HFFc6 (cell line): ENCODE results near the gene ADRM1. TPM values are rescaled to one million over a fixed set of nuclear protein-coding genes. Genes with fewer than 3 reads are reported as not detected.

ENCODE experiments used
- DNase-seq: peaks from one replicate; pipeline ENCODE4 v3.0.0-alpha.2; 2018
- H3K27ac Mint-ChIP-seq: 2 replicates; pipeline ENCODE4 v1.8.0; 2020; ENCODE audit warnings: mild to moderate bottlenecking, mixed read lengths
- H3K27me3 Mint-ChIP-seq: 2 replicates; pipeline ENCODE4 v1.8.0; 2021; ENCODE audit warnings: mild to moderate bottlenecking, moderate library complexity, mixed read lengths; ENCODE audit not compliant: insufficient read depth
- H3K36me3 Mint-ChIP-seq: 2 replicates; pipeline ENCODE4 v1.8.0; 2021; ENCODE audit warnings: low read depth, mixed read lengths
- H3K4me1 Mint-ChIP-seq: 2 replicates; pipeline ENCODE4 v1.8.0; 2020; ENCODE audit warnings: low read depth, mixed read lengths
- H3K4me3 Mint-ChIP-seq: 2 replicates; pipeline ENCODE4 v1.8.0; 2020; ENCODE audit warnings: mild to moderate bottlenecking, moderate library complexity, mixed read lengths
- H3K9me3 Mint-ChIP-seq: 2 replicates; pipeline ENCODE4 v1.8.0; 2020; ENCODE audit warnings: mild to moderate bottlenecking, mixed read lengths
- total RNA-seq, 6 experiments: library from RNA; stranded (reverse); fragmentation: NEBNext Ultra II Directional; extraction: Animal tissue kit (Norgen Biotek cat#: 25700); gene quantifications; 2 replicates in 1 of 6; 3 replicates in 5 of 6; pipeline ENCODE4 v1.2.3, GENCODE V29; 2021
- TF ChIP-seq, protein P1 (sequence below): fragments of 200-600 bp; sonication (generic); IDR thresholded peaks from 2 replicates; pipeline ENCODE4 v1.5.0; 2021; ENCODE audit warnings: antibody characterized with exemption, mild to moderate bottlenecking

Gene ADRM1
- total RNA-seq, 6 experiments from 2014 or later, result 126 to 133 (median 129) TPM

DNA sequence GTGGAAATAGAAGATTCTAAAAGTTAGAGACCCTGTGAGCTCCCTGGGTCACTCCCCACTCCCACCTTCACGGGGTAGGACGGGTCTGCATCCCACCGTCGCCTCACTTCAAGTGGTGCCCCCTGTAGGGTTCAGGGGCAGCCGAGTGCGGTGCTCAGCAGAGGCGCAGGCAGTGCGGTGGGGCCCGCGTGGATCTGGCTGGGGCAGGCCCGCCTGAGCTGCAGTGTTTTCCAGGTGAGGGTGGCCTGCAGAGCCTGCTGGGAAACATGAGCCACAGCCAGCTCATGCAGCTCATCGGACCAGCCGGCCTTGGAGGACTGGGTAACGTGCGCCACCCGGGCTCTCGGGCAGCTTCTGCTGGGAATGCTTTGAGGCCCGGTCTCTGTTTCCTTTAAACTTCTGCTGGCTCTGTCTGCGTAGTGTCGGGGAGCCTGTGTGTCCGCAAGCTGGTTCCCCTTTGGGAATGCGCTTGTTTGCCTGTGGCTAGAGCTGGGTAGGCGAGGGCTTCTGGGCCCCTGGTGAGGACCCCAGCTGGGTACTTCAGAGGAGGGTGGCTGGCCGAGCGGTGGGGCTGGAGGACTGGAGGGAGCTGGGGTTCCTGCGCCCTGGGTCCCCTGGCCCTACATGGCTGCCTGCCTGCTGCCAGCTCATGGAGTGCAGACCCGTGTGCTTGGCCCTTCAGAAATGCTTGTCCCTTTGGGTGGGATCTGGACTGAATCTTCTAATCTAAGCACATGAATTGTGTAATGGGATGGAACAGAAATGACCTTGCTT is 3.8 kb downstream of the ADRM1 start:
- no peaks in the 10 kb centered on the region; the same call in 1 of the 2 replicates for H3K27me3 Mint-ChIP-seq
- no peak overlapping the region for H3K4me3 Mint-ChIP-seq
- peaks cover 13% of the 10 kb centered on the region for H3K36me3 Mint-ChIP-seq
- H3K9me3 Mint-ChIP-seq, result no peaks in the 10 kb centered on the region
- H3K4me1 Mint-ChIP-seq, result peaks cover 26% of the 10 kb centered on the region
- no peak overlapping the region for H3K27ac Mint-ChIP-seq
- DNase-seq, result no peak
- TF ChIP-seq, protein P1, sequence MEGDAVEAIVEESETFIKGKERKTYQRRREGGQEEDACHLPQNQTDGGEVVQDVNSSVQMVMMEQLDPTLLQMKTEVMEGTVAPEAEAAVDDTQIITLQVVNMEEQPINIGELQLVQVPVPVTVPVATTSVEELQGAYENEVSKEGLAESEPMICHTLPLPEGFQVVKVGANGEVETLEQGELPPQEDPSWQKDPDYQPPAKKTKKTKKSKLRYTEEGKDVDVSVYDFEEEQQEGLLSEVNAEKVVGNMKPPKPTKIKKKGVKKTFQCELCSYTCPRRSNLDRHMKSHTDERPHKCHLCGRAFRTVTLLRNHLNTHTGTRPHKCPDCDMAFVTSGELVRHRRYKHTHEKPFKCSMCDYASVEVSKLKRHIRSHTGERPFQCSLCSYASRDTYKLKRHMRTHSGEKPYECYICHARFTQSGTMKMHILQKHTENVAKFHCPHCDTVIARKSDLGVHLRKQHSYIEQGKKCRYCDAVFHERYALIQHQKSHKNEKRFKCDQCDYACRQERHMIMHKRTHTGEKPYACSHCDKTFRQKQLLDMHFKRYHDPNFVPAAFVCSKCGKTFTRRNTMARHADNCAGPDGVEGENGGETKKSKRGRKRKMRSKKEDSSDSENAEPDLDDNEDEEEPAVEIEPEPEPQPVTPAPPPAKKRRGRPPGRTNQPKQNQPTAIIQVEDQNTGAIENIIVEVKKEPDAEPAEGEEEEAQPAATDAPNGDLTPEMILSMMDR, result no peak

DNA sequence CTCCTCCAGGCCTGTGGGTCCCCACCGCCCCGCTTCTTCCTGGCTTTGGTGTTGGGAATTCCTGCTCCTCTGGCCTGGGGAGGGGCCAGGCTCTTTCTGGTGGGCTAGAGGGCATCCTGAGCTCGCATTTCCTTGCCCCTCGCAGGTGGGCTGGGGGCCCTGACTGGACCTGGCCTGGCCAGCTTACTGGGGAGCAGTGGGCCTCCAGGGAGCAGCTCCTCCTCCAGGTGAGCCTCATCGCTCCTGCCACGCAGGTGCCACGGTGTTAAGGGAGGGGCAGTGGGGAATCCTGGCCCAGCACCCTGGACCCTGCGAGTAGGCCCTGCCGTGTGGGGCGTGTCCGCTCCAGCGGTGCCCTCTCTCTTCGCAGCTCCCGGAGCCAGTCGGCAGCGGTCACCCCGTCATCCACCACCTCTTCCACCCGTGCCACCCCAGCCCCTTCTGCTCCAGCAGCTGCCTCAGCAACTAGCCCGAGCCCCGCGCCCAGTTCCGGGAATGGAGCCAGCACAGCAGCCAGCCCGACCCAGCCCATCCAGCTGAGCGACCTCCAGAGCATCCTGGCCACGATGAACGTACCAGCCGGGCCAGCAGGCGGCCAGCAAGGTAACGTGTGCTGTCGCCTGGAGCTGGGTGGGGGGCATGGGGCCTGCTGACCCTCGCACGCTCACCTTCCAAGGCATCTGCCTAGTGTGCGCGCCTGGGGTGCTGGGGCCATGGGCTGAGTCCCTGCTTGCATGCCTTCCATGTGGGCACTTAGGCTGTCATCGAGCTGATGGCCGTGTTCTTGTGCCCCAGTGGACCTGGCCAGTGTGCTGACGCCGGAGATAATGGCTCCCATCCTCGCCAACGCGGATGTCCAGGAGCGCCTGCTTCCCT is 4.7 kb downstream of the ADRM1 start:
- TF ChIP-seq, protein P1, result no peak
- Mint-ChIP-seq H3K4me3 (no peak overlapping the region), H3K9me3 (no peaks in the 10 kb centered on the region), H3K27ac (no peak overlapping the region), H3K36me3 (peaks cover 13% of the 10 kb centered on the region), H3K27me3 (no peaks in the 10 kb centered on the region), H3K4me1 (peaks cover 22% of the 10 kb centered on the region)
- DNase-seq, result no peak

DNA sequence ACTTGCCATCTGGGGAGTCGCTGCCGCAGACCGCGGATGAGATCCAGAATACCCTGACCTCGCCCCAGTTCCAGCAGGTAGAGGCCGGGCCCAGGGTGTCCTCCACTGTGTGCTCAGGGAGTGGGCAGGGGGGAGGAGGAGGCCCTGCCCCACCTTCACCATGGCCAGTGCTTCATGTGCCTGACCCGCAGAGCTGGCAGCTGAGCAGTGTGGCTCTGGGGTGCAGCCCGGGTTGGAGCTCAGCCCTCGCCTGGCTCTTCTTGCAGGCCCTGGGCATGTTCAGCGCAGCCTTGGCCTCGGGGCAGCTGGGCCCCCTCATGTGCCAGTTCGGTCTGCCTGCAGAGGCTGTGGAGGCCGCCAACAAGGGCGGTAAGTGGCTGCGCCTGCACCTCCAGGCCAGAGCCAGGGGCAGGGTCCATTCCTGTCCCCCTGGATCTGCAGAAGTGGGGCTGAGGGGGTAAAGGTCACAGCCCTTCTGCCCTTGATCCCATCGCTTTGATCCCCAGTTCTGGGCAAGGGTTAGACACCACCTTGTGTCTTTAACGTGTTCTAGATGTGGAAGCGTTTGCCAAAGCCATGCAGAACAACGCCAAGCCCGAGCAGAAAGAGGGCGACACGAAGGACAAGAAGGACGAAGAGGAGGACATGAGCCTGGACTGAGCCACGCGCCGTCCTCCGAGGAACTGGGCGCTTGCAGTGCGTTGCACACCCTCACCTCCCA is 5.5 kb downstream of the ADRM1 start:
- no peak overlapping the region for H3K4me3 Mint-ChIP-seq
- H3K36me3 Mint-ChIP-seq, result peaks cover 13% of the 10 kb centered on the region
- H3K27ac Mint-ChIP-seq, result no peak overlapping the region
- H3K27me3 Mint-ChIP-seq, result no peaks in the 10 kb centered on the region
- H3K9me3 Mint-ChIP-seq, result no peaks in the 10 kb centered on the region
- TF ChIP-seq, protein P1, result no peak
- no peak for DNase-seq
- H3K4me1 Mint-ChIP-seq, result peaks cover 22% of the 10 kb centered on the region

DNA sequence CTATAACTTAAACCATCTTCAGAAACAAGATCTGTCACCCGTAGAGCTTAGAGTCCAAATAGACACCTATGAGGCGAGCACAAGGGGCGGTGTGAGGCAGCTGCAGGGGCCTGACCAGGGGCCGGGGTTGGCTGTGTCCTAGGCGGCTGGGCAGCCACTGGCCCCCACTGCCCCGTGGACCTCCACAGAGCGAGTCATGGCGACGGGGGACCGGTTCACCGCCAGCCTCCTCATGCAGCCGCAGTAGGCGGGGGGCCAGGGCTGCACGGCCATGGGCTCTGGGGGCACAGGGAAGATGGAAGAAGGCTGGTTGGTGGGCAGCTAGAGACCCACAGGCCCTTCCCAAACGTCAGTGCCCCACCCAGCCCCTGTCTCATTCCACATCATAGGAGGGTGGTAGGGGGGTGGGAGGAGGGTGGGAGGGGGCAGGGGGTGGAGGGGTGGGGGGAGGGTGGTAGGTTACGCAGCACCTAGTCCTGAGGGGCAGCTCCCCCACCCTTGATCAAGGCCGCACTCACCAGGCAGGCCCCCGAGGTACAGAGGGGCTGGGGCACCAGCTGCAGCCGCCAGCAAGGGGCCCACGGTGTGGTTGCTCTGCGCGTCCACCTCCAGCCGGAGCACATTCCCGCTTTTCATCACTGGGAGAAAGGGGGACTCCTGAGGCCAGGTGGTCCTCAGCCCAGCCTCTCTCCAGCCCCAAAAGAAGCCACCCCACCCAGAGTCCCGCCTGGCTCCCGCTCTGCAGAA is 6.6 kb downstream of the ADRM1 start:
- H3K9me3 Mint-ChIP-seq, result no peaks in the 10 kb centered on the region
- no peak overlapping the region for H3K4me3 Mint-ChIP-seq
- H3K4me1 Mint-ChIP-seq, result peaks cover 13% of the 10 kb centered on the region
- TF ChIP-seq, protein P1, result no peak
- DNase-seq, result no peak
- H3K27ac Mint-ChIP-seq, result no peak overlapping the region
- H3K27me3 Mint-ChIP-seq, result no peaks in the 10 kb centered on the region
- H3K36me3 Mint-ChIP-seq, result peaks cover 3% of the 10 kb centered on the region; the same call in 1 of the 2 replicates
